GM12891 (cell line): Measurements from ENCODE around the gene RNF208.
"Not testable (repeated sequence)": the region's sequence is repeated elsewhere in the genome, so short reads cannot be mapped to it uniquely, and the experiment has no call there.

Source experiments
- DNase-seq: peaks from one replicate; pipeline ENCODE4 v3.0.0; 2011; ENCODE audit warnings: low spot score; ENCODE audit not compliant: insufficient read length
- FAIRE-seq: peaks from 2 replicates; lab custom pipeline; 2011; peaks lifted over from hg19 to GRCh38; lab: Jason Lieb, UNC
- PAX5 ChIP-seq: IDR thresholded peaks from 2 replicates; pipeline ENCODE4 v1.6.1; 2011; ENCODE audit warnings: low read length, moderate library complexity, mild to moderate bottlenecking; ENCODE audit not compliant: insufficient read depth, severe bottlenecking
- POLR2A ChIP-seq: IDR thresholded peaks from 2 replicates; pipeline ENCODE4 v1.6.1; 2011; ENCODE audit warnings: low read depth, low read length, control low read depth
- POLR2AphosphoS5 ChIP-seq: IDR thresholded peaks from 2 replicates; pipeline ENCODE4 v1.6.1; 2011; ENCODE audit warnings: low read depth, low read length, control low read depth
- POU2F2 ChIP-seq: IDR thresholded peaks from 2 replicates; pipeline ENCODE4 v1.6.1; 2011; ENCODE audit warnings: low read depth, mild to moderate bottlenecking, control low read depth, low read length, moderate library complexity
- SPI1 ChIP-seq: IDR thresholded peaks from 2 replicates; pipeline ENCODE4 v1.6.1; 2011; ENCODE audit warnings: low read depth, low read length, control low read depth
- TAF1 ChIP-seq: IDR thresholded peaks from 2 replicates; pipeline ENCODE4 v1.6.1; 2011; ENCODE audit warnings: low read depth, low read length, control low read depth

Gene RNF208

DNA sequence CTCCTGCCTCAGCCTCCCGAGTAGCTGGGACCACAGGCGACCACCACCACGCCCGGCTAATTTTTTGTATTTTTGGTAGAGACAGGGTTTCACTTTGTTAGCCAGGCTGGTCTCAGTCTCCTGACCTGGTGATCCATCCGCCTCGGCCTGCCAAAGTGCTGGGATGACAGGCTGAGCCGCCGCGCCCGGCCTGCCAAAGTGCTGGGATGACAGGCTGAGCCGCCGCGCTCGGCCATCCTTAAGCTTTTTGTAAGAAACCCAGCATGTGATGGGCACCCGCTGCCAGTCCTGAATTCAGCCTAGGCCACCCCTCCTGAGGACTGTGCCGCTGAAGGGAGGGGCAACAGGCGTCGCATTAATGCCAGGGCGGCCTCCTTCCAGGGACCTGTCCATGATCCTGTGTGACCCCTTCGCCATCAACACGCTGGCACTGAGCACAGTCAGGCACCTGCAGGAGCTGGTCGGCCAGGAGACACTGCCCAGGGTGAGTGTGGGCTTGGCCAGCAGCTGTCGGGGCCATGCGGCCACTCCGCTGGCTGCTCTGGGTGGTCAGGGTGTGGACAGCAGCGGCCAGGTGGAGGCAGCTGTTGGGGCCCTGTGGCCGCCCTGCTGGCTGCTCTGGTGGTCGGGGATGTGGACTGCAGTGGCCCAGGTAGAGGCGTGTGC, 43.6 kb upstream of the RNF208 start:
- FAIRE-seq (no peak), DNase-seq (no peak)
- no peak for TF ChIP-seq POU2F2
- no peak for TF ChIP-seq POLR2AphosphoS5
- TF ChIP-seq PAX5 = no peak
- TF ChIP-seq SPI1 = no peak

DNA sequence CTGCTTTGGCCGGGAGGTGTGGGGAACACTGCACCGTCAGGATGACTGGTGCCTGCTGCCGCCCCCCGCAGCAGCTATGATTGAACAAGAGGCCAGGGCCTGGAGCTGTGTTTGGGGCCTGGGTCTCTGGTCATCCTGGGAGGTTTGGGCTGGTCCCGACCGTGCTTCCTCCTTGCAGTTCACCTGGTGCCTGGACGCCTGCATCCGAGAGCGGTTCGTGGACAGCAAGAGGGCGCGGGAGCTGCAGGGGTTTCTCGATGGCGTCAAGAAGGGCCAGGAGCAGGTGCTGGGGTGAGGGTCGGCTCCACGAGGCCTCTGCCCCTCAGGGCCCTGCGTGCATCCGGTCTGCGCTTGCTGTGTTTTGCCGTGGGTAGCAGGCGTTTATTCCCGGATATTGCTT, 42.0 kb upstream of the RNF208 start:
- no peak for FAIRE-seq
- TF ChIP-seq POLR2A (no peak), TAF1 (no peak), PAX5 (no peak), POU2F2 (no peak), SPI1 (no peak), POLR2AphosphoS5 (no peak)
- DNase-seq = no peak

DNA sequence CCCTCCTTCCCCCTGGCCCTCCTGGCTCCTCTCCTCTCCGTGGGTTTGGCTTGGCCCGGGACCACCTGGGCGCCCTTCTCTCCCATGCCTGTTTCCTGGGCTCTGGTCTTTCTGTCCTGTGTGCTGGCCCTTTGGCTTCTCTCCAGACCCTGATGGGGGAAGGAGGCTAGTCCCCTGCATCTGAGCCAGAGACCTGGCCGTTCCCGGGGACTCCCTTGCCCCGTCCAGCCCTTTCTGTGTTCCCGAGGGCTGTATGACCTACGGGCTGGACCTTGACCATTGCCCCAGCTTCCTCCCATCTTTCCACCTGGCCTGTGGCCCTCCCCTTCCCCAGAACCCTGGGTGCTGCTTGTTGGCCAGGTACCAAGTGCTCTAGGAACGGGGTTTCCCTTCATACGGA, 41.5 kb upstream of the RNF208 start:
- no peak for DNase-seq
- TF ChIP-seq POU2F2 (no peak), PAX5 (no peak), POLR2AphosphoS5 (no peak)
- FAIRE-seq = no peak

DNA sequence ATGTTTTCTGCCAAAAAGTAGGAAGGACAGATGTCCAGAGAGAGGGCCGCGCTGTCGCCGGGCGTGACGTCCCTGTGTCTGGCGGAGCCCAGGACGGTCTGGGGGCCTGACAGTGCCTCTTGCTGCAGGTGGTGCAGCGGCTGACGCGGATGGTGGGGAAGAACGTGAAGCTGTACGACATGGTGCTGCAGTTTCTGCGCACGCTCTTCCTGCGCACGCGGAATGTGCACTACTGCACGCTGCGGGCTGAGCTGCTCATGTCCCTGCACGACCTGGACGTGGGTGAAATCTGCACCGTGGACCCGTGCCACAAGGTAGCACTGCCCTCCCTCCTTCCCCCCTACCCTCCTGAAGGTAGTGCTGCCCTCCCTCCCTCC, 40.9 kb upstream of the RNF208 start:
- TF ChIP-seq POLR2A (no peak), TAF1 (no peak), SPI1 (no peak), POU2F2 (no peak), POLR2AphosphoS5 (no peak), PAX5 (no peak)
- DNase-seq = no peak
- no peak for FAIRE-seq

DNA sequence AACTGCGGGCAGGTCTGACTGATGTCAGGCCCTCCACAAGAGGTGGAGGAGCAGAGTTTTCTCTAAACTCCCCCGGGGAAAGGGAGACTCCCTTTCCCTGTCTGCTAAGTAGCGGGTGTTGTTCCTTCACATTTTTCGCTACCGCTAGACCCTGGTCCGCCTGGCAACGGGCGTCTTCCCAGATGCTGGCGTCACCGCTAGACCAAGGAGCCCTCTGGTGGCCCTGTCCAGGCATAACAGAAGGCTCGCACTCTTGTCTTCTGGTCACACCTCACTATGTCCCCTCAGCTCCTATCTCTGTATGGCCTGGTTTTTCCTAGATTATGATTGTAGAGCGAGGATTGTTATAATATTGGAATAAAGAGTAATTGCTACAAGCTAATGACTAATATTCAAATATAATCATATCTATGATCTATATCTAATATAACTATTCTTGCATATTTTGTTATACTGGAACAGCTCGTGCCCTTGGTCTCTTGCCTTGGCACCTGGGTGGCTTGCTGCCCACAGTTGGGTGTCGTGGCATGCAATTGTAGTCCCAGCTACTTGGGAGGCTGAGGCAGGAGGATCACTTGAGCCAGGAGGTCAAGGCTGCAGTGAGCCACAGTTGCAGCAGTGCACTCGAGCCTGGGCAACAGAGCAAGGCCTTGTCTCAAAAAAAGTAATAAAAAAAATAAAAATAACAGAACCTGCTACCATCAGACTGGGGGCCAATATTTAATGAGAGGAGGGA, 40.3 kb upstream of the RNF208 start:
- DNase-seq = not testable (repeated sequence)
- FAIRE-seq = peak; percentile 40

DNA sequence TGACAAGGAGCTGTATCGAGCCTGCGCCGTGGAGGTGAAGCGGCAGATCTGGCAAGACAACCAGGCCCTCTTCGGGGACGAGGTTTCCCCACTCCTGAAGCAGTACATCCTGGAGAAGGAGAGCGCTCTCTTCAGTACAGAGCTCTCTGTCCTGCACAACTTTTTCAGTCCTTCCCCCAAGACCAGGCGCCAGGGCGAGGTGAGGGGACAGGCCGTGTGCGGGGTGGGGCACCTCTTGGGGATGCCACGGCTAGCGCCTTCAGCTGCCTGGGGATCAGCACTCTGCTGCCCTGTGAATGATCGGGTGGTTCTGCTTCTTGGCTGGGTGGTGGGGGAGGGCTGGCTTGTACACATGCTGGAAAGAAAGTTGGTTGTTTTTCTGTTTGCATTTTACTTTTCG, 34.8 kb upstream of the RNF208 start:
- TF ChIP-seq POLR2A = no peak
- TF ChIP-seq SPI1 = no peak
- TF ChIP-seq POU2F2 = no peak
- no peak for TF ChIP-seq TAF1
- TF ChIP-seq POLR2AphosphoS5 = no peak
- no peak for TF ChIP-seq PAX5
- DNase-seq (no peak), FAIRE-seq (no peak)

DNA sequence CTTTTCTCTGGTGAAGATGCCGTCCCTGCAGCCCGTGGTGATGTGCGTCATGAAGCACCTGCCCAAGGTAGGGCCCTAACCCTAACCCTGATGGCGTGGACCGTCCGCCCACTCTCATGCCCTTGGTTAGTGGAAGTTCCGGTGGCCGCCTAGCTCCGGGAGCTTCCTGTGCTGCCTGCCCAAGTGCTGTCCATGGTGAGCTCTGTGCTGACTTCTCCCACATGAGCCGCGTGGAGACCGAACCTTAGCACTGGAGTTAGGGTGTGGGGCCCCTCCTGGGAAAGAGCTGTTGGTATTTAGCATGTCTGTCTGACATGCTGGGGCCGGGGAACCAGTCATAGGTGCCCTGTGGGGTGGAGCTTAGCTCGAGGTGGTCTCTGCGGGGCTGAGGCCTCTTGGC, 34.3 kb upstream of the RNF208 start:
- DNase-seq (no peak), FAIRE-seq (no peak)
- TF ChIP-seq TAF1 = no peak
- no peak for TF ChIP-seq SPI1
- no peak for TF ChIP-seq POLR2A
- no peak for TF ChIP-seq POU2F2
- TF ChIP-seq POLR2AphosphoS5 = no peak
- no peak for TF ChIP-seq PAX5

DNA sequence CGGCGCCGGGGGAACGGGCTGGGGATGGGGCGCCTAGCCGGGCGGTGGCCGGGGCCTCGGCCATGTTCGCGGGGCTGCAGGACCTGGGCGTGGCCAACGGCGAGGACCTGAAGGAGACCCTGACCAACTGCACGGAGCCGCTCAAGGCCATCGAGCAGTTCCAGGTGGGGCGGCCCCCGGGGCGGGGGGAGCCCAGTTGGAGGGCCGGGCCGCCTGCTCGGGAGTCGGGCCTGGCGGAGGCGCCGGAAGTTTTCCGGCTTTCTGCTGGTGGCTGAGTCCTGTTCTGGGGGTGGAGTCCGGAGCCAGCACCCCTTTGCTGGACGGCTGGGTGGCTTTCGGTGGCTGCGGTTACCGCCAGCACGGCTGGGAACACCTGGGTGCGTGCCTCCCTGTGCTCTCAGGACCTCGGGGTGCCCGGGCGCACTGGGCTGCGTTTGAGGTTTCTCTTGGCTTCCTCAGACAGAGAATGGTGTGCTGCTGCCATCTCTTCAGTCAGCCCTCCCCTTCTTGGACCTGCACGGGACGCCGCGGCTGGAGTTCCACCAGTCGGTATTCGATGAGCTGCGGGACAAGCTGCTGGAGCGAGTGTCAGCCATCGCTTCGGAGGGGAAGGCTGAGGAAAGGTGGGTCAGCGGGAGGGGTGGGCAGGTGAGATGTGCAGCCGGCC, 33.5 kb upstream of the RNF208 start:
- TF ChIP-seq POU2F2 = no peak
- TF ChIP-seq POLR2AphosphoS5 = no peak
- no peak for TF ChIP-seq TAF1
- TF ChIP-seq PAX5 = no peak
- TF ChIP-seq SPI1 = no peak
- no peak for TF ChIP-seq POLR2A
- no peak for DNase-seq
- FAIRE-seq = peak; percentile 62

DNA sequence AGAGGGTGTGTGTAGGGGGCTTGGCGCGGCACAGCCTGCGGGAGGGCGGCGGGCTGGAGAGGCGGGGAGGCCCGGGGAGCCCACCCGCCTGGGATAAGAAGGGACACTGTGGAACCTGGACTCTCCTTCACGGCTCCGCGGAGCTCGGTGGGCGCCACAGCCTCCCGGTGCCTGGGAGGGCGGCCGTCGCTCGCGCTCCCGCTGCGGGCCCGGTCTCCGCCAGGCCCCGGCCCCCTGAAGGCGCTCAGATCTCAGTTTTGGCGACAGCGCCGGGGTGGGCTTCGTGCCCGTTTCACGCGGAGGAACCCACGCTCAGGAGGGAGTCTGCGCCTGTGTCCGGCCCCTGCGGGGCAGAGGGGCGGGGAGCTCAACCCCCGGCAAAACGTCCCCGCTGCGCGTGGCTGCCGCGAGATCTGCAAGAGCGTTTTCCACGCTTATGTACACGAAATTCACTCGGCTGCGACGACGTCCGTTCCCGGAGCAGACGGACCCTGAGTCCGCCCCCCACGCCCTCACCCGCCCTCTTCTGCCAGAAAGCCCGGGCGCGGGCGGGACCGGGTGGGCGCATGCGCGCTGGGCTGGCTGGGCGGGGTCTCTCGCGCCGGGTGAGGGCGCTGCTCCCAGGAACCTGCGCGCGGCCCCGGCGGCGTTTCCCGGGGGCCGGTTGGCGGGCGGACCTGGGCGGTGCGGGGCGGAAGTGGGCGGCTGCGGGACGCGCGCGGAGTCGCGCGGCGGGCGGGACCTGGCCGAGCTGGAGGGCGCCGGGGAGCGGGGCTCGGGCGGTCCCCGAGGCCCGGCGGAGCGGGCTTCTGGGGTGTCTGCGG, 32.8 kb upstream of the RNF208 start, which contains the start of gene NELFB:
Gene NELFB, plus strand, starts transcription at position 704 of the 824 bp plus-strand sequence.
- TF ChIP-seq POLR2AphosphoS5 (0 out of 2 replicates have a peak, but pooled peaks have one; percentile 33), POU2F2 (no peak), PAX5 (peak; percentile 72), SPI1 (no peak)
- peak; percentile 98 for FAIRE-seq
- DNase-seq = peak; percentile 100
